ENCODE results near the gene ARL13B. TPM values are rescaled to one million over a fixed set of nuclear protein-coding genes. Genes with fewer than 3 reads are reported as not detected.

The ARL13B gene
- total and polyA plus RNA-seq, 2 donors (not counting 1 experiment from before 2014, with no cell fraction given), result 1.3 to 12.9 TPM

- H3K9ac ChIP-seq (ENCODE audit: low read length), result no peak overlapping the region
- Mint-ChIP-seq H3K4me1 (no peaks in the 10 kb centered on the region), H3K9me3 (ENCODE audit: insufficient read depth) (no peaks in the 10 kb centered on the region), H3K27me3 (no peaks in the 10 kb centered on the region), H3K4me3 (no peak overlapping the region), H3K27ac (no peak overlapping the region)
- no peaks in the 10 kb centered on the region for H3K9me3 ChIP-seq (ENCODE audit: control extremely low read depth in 1 of 3, control insufficient read depth in 2 of 3, insufficient read depth in 1 of 3, low read length in 2 of 3)
- WGBS (ENCODE audit: insufficient coverage), result 88% methylated on average over 1 of the region's 3 CpGs
- no peak for DNase-seq
- no peak overlapping the region for H2AFZ ChIP-seq (ENCODE audit: insufficient read depth, low read depth, low read length, poor library complexity, severe bottlenecking)
- no peaks in the 10 kb centered on the region for H3K36me3 ChIP-seq (replicated peaks in 1 of 2; ENCODE audit: control extremely low read depth in 1 of 2, control insufficient read depth in 1 of 2, extremely low read depth in 1 of 2, insufficient read depth in 2 of 2, low read length in 1 of 2)
- intact Hi-C loops (cut with micrococcal nuclease), result no loop called here
- no peak overlapping the region for H3K27ac ChIP-seq (ENCODE audit: low read length in 2 of 2)
- H3K4me2 ChIP-seq (replicated peaks; ENCODE audit: low read depth, low read length, poor library complexity, severe bottlenecking), result no peak overlapping the region
- ChIA-PET POLR2A (no interaction called here), CTCF (no interaction called here)
- TF ChIP-seq EZH2 (IDR thresholded peaks at IDR 0.05; ENCODE audit: borderline replicate concordance, insufficient read depth, low read depth, low read length, poor library complexity, severe bottlenecking) (no peak), CTCF (IDR thresholded peaks at IDR 0.05) (no peak)
- no peak overlapping the region for H3K4me3 ChIP-seq (ENCODE audit: control extremely low read depth in 1 of 5, extremely low read depth in 1 of 5, insufficient read depth in 1 of 5, low read depth in 2 of 5, low read length in 4 of 5)
- no peaks in the 10 kb centered on the region for H3K4me1 ChIP-seq (ENCODE audit: control insufficient read depth in 2 of 2, insufficient read depth in 2 of 2, low read length in 2 of 2)
- no peaks in the 10 kb centered on the region for H4K20me1 ChIP-seq (ENCODE audit: control insufficient read depth, insufficient read depth, low read length, poor library complexity, severe bottlenecking)
- no peaks in the 10 kb centered on the region for H3K27me3 ChIP-seq (replicated peaks in 1 of 4; ENCODE audit: control extremely low read depth in 1 of 4, control insufficient read depth in 3 of 4, insufficient read depth in 4 of 4, low read length in 3 of 4)
- no peak for ATAC-seq (ENCODE audit: low read depth)
- peaks cover 3% of the 10 kb centered on the region for H3K79me2 ChIP-seq (ENCODE audit: control insufficient read depth, insufficient read depth, low read length)
Measured at GRCh38 chr3:93992207-93992606, 12.3 kb downstream of the ARL13B start.

- CTCF ChIA-PET, result no interaction called here
- 100% methylated on average over 1 of the region's 3 CpGs for WGBS (ENCODE audit: insufficient coverage)
- Histone ChIP-seq H4K20me1 (ENCODE audit: control insufficient read depth, insufficient read depth, low read length, poor library complexity, severe bottlenecking) (no peaks in the 10 kb centered on the region), H3K9ac (ENCODE audit: low read length) (no peak overlapping the region), H3K4me2 (replicated peaks; ENCODE audit: low read depth, low read length, poor library complexity, severe bottlenecking) (no peak overlapping the region), H3K4me3 (ENCODE audit: control extremely low read depth in 1 of 5, extremely low read depth in 1 of 5, insufficient read depth in 1 of 5, low read depth in 2 of 5, low read length in 4 of 5) (no peak overlapping the region), H3K27ac (ENCODE audit: low read length in 2 of 2) (no peak overlapping the region), H3K79me2 (ENCODE audit: control insufficient read depth, insufficient read depth, low read length) (peaks cover 3% of the 10 kb centered on the region), H3K27me3 (replicated peaks in 1 of 4; ENCODE audit: control extremely low read depth in 1 of 4, control insufficient read depth in 3 of 4, insufficient read depth in 4 of 4, low read length in 3 of 4) (no peaks in the 10 kb centered on the region), H3K36me3 (replicated peaks in 1 of 2; ENCODE audit: control extremely low read depth in 1 of 2, control insufficient read depth in 1 of 2, extremely low read depth in 1 of 2, insufficient read depth in 2 of 2, low read length in 1 of 2) (peaks cover 0 to 1% of the 10 kb centered on the region in 2 experiments), H3K9me3 (ENCODE audit: control extremely low read depth in 1 of 3, control insufficient read depth in 2 of 3, insufficient read depth in 1 of 3, low read length in 2 of 3) (no peaks in the 10 kb centered on the region), H2AFZ (ENCODE audit: insufficient read depth, low read depth, low read length, poor library complexity, severe bottlenecking) (no peak overlapping the region), H3K4me1 (ENCODE audit: control insufficient read depth in 2 of 2, insufficient read depth in 2 of 2, low read length in 2 of 2) (no peaks in the 10 kb centered on the region)
- H3K4me1 Mint-ChIP-seq, result no peaks in the 10 kb centered on the region
- no peaks in the 10 kb centered on the region for H3K9me3 Mint-ChIP-seq (ENCODE audit: insufficient read depth)
- no peak overlapping the region for H3K4me3 Mint-ChIP-seq
- intact Hi-C loops (cut with micrococcal nuclease), result no loop called here
- H3K27ac Mint-ChIP-seq, result no peak overlapping the region
- POLR2A ChIA-PET, result no interaction called here
- DNase-seq, result no peak
- ATAC-seq (ENCODE audit: low read depth), result no peak
- TF ChIP-seq EZH2 (IDR thresholded peaks at IDR 0.05; ENCODE audit: borderline replicate concordance, insufficient read depth, low read depth, low read length, poor library complexity, severe bottlenecking), result no peak
- TF ChIP-seq CTCF (IDR thresholded peaks at IDR 0.05), result no peak
- no peaks in the 10 kb centered on the region for H3K27me3 Mint-ChIP-seq
Measured at GRCh38 chr3:93994056-93994455, 14.1 kb downstream of the ARL13B start.
